AG20443 (cell line): ENCODE measurements around the gene CEP131.
A peak's percentile ranks its signal among the peaks of the same experiment; 100 is the strongest.
"Not testable (repeated sequence)": the region's sequence is repeated elsewhere in the genome, so short reads cannot be mapped to it uniquely, and the experiment has no call there.

ENCODE experiments used
- DNase-seq: peaks from one replicate; pipeline ENCODE4 v3.0.0; 2012; ENCODE audit warnings: low spot score, mixed read lengths

The CEP131 gene

DNA sequence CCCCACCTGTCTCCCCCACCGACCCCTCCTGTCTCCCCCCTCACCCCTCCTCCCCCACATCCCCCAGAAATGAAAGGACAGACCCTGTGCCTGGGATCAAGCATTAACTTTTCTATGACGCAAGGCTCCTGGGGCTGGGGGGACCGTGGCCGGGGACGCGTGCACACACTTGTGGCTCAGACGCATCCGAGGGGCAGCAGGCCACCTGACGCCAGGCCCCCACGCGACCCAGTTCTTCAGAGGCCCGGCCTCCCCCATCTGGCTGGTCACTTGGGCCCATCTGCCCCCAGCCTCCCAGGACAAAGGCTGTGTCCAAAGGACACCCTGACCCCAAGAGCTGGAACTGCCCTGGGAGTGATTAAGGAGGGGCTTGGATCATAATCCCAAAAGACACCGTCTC, 71.5 kb downstream of the CEP131 start:
- DNase-seq = no peak

DNA sequence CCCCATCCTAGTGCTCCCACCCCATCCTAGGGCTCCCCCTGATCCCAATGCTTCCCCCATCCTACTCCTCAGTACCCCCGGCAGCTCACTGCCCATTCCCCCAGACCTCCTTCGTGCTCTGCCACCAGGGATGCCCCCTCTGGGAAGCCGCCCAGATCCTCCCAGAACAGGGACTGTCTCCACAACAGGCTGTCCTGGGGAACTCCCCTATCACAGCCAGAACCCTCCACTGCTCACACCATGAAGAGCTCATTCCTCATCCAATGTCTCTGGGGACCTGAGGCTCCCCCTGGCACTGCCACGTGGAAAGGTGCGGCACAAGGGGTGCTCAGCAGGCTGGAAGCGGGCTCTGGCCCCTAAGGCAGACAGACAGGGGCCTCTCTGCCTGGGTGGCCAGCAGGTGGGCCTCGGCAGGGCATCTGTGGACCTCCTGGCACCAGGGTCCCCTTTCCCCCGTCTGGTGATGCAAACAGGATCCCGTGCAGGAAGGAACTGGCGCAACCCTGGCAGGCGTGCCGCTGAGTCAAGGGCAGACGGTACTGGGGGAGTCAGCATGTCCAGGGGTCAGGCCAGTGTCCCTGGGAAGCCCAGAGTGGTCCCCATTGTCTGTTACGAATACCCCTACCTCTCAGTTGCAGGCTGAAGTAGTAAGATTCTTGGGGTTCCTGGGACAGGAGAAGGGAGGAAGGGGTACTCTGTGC, 72.2 kb downstream of the CEP131 start:
- no peak for DNase-seq

DNA sequence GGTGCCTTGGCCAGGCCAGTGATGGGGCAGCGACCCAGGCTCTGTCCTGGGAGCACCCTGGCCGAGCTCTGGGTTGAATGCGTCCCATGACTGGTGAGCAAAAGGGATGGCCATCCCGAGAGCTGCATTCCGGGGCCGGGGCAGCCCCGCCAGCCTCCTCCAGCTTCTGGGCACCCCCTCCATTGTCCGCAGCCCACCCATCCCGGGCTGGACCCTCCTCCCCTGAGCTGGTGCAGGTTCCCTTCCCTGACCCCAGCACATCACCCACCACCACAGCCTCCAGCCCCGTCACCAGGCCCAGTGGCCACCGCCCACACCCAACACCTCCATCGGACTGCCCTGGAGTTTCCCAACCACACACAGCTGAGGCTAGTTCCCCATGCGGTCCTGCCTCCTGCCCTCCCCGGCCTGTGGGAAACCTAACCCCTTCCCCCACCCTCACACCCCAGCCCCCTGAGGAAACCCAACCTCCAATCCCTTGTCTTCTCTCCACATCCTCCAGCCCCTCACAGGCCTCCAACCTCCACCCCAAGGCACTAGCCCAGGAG, 73.7 kb downstream of the CEP131 start:
- DNase-seq = no peak

DNA sequence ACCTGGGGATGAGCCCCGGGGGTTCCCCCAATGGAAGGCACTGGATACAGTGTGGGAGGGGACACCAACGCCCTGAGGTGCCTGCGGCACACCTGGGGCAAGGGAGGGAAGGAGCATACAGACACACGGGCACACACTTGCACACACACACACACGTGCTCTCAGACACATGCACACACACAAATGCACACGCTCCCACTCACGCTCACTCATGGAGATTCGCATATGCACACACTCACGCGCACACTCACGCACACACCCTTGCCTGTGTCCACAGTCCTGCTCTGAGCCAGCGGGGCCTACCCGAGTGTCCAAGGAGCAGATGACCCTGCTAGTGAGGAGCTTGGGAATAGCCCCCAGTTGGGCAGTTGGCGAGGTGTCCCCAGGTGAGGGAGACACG, 74.2 kb downstream of the CEP131 start:
- no peak for DNase-seq

DNA sequence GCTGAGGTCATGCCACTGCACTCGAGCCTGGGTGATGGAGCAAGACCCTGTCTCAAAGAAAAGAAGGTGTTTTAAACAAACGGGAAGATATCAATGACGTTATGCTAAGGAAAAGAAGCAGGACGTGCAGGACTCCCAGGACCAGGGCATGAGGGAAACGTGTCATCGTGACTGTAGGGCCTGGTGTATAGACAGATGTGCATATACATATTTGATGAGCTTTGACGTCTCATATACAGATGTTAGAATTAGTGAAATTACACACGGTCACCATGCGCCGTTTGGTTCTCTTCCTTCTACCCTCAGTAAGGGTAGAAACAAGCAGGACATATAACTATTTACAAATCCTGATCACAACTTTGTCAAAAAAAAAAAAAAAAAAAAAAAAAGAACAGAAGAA, 75.1 kb downstream of the CEP131 start:
- no peak for DNase-seq

DNA sequence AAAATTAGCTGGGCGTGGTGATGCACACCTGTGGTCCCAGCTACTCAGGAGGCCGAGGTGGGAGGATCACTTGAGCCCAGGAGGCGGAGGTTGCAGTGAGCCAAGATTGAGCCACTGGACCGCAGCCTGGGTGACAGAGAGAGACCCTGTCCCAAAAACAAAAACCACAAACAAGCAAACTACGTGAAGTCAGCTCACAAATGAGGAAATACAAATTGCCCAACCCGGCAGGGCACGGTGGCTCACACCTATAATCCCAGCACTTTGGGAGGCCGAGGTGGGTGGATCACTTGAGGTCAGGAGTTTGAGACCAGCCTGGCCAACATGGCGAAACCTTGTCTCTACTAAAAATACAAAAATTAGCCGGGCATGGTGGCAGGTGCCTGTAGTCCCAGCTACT, 76.6 kb downstream of the CEP131 start:
- DNase-seq = not testable (repeated sequence)

DNA sequence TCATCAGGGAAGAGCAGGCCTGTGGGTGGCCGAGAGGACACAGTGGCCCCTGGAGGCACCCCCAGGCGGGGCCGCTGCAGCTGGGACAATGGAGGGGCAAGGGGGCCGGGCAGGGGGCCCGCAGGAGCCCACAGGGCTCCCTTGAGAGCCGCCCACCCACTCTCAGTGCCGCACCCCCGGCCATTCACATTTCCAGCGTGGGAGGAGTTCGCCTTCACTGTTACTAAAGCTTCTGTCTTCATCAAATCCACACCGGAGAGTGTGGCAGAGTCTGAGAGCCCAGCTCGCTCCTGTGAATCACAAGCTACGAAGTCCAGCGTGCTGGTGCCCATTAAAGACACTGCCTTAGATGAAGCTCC, 78.4 kb downstream of the CEP131 start:
- no peak for DNase-seq

DNA sequence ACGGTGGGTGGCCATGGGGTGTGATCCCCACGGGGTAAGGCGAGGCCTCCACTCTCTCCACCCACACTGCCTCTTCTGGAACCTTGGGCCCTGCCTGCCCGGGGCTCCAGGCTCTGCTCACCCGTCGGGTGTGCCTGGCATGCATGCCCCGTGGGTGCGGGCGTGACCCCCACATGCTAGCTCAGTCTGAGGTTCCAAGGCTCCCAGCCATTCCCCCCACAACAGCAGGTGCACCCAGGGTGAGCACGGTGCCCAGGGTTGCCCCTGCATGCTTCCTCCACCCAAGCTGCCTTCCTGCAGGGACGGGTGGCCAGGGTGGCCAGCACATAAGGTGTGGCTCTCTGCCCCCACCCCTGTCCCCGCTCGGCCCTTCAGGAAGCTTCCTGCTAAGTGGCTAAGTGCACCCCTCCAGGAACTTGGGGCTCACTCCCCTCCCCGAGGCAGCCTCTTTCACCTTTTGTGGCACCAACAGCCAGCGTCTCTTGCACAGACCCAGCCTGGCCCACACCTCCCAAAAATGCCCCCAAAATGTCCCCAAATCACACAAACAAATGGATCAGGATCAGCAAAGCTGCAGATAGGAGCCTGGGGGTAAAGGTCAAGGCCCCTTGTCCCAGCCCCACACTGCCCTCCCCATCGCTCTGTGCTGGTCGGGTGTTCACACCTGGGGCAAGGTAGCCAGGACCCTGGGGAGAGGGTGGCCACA, 78.9 kb downstream of the CEP131 start:
- DNase-seq = no peak

DNA sequence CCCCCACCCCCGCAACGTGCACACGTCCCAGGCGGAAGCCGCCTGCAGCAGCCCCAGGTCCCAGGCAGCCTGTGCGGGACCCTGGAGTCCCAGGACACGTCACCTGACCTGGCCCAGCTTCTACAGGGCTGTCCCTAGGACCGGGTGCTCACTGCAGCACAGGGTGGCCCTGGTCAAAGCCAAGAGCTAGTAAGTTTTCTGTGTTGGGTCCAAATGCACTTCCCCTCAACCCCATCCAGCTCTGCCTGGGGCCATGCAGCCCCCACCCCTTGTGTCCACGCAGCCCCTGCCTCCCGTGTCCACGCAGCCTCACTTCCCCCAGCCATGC, 79.6 kb downstream of the CEP131 start:
- no peak for DNase-seq

DNA sequence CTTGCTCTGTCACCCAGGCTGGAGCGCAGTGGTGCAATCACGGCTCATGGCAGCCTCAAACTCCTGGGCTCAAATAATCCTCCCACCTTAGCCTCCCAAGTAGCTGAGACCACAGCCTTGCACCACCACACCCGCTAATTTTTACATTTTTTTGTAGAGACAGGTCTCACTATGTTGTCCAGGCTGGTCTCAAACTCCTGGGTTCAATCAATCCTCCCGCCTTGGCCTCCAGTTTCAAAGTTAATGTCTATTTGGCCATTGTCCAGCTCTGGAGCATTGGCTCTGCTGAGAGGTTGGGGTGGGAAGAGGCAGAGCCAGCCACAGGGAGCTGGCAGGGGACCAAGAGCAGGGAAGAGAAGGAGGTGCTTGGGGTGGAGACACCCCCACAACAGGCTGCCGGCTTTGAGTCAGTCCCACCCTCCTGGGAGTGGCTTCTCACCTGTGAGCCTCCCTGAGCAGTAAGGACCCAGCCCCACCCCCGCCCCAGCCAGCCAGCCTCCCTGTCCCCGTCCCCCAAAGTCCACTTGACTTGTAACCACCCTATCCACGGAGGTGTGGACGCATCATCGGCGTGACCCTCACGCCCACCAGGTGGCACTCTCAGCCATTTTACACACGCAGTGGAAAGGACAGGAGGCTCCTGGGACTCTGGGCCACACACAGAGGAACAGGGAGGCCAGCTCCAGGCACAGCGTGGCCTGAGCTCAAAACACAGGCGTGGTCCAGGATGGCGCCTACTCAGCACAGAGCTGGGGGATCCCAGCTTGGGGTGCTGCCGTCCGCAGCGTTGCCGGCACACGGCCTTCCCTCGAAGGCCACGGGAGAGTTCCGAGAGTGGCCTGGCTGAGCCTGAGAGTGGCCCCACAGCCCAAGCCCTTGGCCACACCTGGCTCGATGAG, 80.2 kb downstream of the CEP131 start:
- peak; percentile 88 for DNase-seq

DNA sequence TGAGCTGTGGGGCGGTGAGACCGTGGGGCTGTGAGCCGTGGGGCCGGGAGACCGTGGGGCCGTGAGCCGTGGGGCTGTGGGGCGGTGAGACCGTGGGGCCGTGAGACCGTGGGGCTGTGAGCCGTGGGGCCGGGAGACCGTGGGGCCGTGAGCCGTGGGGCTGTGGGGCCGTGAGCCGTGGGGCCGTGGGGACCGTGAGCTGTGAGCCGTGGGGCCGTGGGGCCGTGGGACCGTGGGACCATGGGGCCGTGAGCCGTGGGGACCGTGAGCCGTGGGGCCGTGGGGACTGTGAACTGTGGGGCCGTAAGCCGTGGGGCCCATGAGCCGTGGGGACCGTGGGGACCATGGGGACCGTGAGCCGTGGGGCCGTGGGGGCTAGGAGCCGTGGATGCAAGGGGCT, 82.1 kb downstream of the CEP131 start:
- DNase-seq = no peak

DNA sequence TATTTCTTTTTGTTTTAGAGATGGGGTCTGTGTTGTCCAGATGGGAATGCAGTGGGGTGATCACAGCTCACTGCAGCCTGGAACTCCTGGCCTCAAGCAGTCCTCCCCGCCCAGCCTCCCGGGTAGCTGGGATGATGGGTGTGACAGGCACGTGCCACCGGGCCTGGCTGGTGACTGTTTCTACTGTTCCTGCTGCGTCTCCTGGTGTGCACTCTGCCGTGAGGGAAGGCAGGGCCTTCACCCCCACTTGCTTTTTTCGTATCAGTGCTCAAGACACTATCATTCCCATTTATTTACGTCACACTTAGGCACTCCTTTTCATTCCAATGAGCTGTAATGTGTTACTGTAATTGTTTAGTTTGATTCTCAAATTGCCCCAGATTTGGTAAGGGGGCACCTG, 82.7 kb downstream of the CEP131 start:
- DNase-seq = no peak
